GM21786 (cell line): ENCODE results near the gene GPATCH2.
A peak's percentile ranks its signal among the peaks of the same experiment; 100 is the strongest.

Experiments used
- ATAC-seq: cut with Tn5 transposase; IDR thresholded peaks from one replicate; pipeline ENCODE4 v1.9.1; 2021; ENCODE audit not compliant: unreplicated experiment

Gene GPATCH2

DNA sequence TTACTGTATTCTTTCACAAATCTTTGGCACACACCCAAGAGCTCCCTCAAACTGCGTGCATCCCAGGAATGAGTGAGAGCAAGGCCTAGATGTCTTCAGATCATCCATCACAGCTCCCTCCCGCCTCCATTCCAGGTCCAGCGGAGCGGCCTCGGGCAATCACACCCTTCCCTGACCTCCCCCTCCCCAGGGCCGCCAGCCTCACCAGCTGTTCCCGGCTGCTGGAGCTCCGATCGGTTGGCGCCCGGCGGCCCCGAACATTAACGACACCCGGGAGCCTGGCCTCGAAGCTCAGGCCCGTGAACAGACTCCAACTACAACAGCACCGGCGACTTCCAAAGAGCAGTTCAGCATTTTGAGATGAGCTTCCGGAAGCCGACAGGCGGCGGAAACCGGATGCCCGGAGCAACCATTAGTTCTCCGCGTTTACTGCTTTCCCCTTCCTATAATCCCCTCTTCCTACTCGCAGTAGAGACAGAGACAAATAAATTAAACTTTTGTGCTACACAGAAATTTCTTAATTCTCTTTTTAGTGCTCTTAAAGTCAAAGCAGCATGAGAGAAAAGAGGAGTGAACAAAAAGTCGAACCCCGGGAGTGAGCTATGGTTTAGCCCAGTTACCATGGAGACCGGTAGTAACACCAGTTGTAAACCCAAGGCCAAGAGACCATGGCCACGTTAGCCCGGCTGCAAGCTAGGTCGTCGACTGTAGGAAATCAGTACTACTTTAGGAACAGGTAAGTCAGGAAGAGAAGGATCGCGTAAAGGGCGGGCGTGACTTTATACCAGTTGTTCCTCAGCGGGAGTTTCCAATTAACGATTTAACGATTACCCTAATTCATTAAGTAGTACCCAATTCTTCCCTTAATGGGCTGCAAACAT, at the start of gene GPATCH2, which contains the start of gene SPATA17:
GPATCH2 (minus strand) TSS at position 380 of the 881 bp plus-strand sequence; CDS start at position 261, 119 bp downstream.
SPATA17 (plus strand) TSS at position 634 of the 881 bp plus-strand sequence; CDS start at position 669, 35 bp downstream.
- ATAC-seq = peak; percentile 98

- no peak for ATAC-seq
These were observed 43.3 kb upstream of the GPATCH2 start for GRCh38 chr1:217674028-217674729.

DNA sequence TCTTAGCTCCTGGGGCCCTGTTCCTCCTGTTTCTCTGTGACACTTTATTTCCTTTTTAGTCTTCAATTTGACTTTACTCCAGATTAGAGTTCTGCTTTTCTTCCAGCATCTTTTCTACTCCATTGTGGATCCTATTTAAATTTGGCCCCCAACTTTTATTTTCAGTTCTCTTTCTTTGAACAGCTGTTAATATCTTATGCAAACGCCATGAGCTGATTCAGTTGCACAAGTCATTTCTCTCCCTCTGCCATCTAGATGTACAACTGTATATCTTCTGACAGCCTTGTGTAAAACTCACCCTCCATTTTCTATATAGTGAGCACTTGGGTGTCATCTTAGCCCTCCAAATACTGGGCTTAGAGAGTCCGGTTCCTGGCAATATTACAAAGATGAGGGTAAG, 42.5 kb upstream of the GPATCH2 start:
- no peak for ATAC-seq

GRCh38 chr1:217668351-217668940, 37.6 kb upstream of the GPATCH2 start:
- ATAC-seq = no peak

GRCh38 chr1:217661407-217661806, 30.5 kb upstream of the GPATCH2 start:
- no peak for ATAC-seq

DNA sequence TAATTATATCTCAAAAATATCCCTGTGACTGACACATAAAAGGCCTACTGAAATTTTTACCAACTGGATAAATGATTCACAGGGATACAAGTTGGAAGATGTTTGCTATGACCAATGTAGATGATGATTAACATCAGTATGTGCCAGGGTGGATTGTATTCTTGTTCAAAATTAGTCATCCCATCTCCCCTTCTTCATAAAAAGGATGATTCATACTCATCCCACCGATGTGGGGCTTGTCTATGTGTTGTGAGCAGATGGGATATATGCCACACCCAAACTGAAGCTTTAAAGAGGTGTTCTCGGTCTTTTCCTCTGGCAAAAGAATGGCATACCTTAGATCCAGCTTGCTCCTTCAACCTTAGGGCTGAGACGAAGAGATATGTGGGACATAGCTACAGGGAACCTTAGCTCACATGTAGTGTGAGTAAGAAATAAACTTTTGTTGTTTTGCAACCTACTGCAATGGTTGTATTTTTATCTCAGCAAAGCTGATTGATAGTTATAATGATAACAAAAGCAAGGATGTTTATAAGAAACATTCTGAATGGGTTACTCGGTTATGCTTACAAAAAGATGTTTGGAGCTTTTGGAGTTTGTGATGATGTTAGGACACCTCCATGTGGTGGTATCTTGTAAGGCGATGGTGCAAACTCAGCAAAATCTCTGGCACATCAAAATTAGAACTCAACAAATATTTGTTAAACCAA, 29.6 kb upstream of the GPATCH2 start:
- ATAC-seq = peak; percentile 60

- ATAC-seq = no peak
These were observed 19.8 kb upstream of the GPATCH2 start for GRCh38 chr1:217650674-217651073.

DNA sequence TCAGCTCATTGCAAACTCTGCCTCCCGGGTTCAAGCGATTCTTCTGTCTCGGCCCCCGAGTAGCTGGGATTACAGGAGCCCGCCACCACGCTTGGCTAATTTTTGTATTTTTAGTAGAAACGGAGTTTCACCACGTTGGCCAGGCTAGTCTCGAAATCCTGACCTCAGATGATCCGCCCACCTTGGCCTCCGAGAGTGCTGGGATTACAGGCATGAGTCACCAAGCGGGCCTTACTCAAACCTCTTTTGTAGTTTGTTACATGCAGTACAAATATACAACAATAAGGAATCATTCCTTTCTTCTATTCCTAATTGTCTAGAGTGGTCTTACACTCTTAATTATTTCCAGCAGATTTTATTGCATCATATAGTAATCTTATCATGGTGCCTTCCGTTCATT, 16.9 kb upstream of the GPATCH2 start:
- no peak for ATAC-seq

DNA sequence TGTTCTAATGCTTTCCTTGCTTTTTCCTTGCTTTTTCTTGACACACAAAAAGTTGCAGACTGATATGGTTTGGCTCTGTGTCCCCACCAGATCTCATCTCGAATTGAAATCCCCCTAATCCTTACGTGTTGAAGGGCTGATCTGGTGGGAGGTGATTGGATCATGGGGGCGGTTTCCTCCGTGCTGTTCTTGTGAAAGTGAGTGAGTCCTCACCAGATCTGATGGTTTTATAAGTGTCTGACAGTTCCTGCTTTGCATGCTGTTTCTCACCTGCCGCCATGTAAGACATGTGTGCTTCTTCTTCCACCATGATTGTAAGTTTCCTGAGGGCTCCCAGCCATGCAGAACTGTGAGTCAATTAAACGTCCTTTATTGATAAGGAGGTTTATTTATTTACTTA, 11.6 kb upstream of the GPATCH2 start:
- ATAC-seq = no peak

DNA sequence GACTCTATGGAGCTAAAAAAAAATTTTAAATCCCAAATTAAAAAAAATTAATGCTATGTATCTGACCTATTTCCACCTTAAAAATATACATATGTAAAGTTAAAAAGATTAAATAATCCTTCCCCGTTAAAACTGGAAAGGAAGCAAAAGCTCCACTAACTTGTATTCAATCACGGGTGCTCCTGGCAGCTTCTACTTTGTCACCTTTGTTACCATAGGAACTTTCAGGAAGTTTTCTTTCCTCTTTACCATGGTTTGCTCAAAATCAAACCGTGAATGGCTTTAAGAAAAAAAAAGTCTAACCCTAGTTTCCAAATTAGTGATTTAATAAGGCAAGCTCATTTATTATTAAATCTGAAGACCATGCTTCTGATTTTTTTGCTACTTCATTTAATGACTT, 3.5 kb downstream of the GPATCH2 start:
- ATAC-seq = no peak

DNA sequence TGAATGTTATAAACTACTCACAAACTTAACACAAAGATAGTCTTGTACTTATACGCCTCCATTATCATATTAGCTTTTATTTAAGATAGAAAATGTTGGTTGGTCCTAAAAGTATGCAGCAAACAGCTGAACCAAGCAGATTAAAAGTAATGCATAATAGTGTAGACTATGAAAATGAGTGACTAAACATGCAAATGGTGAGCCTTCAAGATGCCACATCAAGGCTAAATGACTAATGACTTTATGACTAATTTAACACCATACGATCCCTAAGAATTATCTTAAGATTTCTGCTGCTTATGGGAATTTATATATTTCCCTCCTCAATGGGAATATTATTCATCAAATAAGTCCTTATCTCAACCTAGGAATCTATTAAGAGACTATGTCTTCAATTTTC, 4.6 kb downstream of the GPATCH2 start:
- no peak for ATAC-seq

- peak; percentile 37 for ATAC-seq
These were observed 8.8 kb downstream of the GPATCH2 start for GRCh38 chr1:217622042-217622441.

DNA sequence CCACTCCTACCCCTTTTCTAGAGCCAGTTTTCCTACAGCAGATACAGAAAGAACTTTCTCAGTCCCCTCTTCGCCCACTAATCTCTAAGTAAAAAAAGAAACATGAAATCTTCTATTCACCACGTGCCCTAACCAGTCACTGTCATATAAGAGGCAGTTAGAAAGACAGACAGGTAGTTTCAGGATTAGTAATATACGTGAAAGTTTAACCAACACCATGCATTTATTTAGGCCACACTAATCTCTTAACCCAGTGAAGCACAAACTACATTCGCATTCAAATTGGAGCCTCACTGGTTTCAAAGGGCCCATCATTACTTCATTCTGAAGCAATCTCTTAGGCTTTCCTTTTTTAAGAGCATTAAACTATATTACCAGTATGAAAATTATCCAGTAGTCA, 10.1 kb downstream of the GPATCH2 start:
- peak; percentile 100 for ATAC-seq

- ATAC-seq = no peak
These were observed 13.8 kb downstream of the GPATCH2 start for GRCh38 chr1:217617126-217617525.

DNA sequence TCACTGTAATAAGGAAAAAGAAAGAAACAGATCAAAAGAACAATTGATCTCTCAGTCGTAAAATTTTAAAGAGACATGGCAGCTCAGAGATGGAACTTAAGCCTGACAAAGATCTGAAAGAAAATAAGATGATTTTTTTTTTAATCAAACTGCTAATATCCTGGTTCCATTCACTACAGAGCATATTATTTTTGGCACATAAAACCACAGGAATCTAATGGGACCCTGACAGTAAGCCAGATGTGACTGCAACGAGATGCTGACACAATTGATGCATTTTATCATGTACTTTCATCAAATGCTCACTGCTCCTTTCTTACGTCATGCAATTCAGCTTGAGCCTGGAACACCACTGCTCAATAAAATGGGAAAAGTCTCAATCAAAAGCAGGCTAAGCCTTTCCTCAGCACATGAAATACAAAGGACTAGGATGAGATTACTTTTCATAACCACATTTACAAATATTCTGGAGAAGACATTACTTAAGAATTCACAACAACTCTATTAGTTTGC, 16.6 kb downstream of the GPATCH2 start:
- no peak for ATAC-seq

DNA sequence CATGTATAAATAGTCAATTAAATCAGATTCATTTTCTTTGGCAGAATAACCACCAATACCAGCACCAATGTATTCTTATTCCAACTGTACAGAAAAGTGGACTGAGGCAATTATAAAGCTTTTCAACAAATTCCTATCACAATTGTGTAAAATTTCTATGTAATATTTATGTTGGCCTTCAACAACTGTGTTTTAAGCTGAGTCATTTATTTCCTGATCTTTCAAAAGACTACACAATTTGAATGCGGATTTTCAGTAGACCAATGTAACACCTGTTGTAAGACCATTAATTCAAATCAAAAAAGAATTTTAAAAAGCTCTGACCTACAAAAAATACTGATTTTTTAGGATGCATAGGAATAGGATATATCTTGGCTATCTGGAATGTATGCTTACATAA, 25.5 kb downstream of the GPATCH2 start:
- no peak for ATAC-seq

- no peak for ATAC-seq
These were observed 28.5 kb downstream of the GPATCH2 start for GRCh38 chr1:217602380-217602779.

DNA sequence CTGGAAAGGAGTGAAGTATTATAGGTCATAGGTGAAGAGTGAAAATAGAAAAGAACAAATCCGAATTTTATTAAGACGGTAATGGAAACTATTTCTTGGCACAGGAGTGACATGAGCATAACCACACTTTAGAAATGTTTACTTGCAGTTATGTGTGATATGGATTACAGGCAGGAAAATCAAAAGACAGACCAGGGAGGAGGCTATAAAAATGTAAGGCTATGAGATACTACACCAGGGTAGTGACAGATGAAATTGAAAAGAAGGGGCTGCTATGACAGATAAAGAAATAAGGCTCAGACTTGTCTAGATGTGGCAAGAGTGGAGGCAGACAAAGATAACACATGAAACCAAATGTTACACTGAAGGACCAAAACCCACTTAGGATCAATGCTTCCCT, 31.7 kb downstream of the GPATCH2 start:
- no peak for ATAC-seq

GRCh38 chr1:217590598-217590997, 40.3 kb downstream of the GPATCH2 start:
- no peak for ATAC-seq

DNA sequence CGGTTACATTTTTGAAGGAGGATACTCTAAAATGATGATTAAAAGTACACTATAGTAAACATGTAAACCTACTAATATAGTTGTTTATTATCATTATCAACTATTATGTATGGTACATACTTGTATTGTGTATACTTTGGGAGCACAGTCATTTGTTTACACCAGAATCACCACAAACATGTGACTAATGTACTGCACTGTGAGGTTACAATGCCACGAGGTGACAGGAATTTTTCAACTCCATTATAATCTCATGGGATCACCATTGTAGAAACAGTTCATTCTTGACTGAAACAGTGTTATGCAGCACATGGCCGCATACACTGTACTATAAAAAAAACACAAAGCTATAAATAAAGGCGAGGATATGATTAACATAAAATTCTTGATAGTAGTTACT, 44.3 kb downstream of the GPATCH2 start:
- no peak for ATAC-seq

GRCh38 chr1:217585577-217585976, 45.3 kb downstream of the GPATCH2 start:
- no peak for ATAC-seq
